ENCODE results near the gene PSMG4. TPM values are rescaled to one million over a fixed set of nuclear protein-coding genes. Genes with fewer than 3 reads are reported as not detected.
A peak's percentile ranks its signal among the peaks of the same experiment; 100 is the strongest.

The PSMG4 gene
- total RNA-seq, 3 donors from 2014 or later (not counting 1 experiment from before 2014, with no cell fraction given) = 8.3 to 15.3 (median 11.3) TPM

GRCh38 chr6:3271756-3272155 lies 13.0 kb downstream of the PSMG4 start:
- no peak overlapping the region for H3K4me3 ChIP-seq (ENCODE audit: low read length)
- H3K27me3 ChIP-seq (ENCODE audit: control insufficient read depth, insufficient read depth, low read length) = no peaks in the 10 kb centered on the region
- no peak for DNase-seq
- no peak for ATAC-seq
- H3K4me1 Mint-ChIP-seq = peaks cover 24 to 25% of the 10 kb centered on the region in 2 donors
- no peak for TF ChIP-seq CTCF (IDR thresholded peaks at IDR 0.05)
- no peak overlapping the region for H3K4me3 Mint-ChIP-seq
- H3K4me1 ChIP-seq (ENCODE audit: control insufficient read depth, insufficient read depth, low read length) = no peaks in the 10 kb centered on the region
- peaks cover 21% of the 10 kb centered on the region for H3K36me3 ChIP-seq (ENCODE audit: control insufficient read depth, insufficient read depth, low read length)
- no peak overlapping the region for H3K27ac ChIP-seq (ENCODE audit: low read length)
- H3K27ac Mint-ChIP-seq = peak overlapping the region in 1 of 2 donors; percentile 18
- no peaks in the 10 kb centered on the region for H3K9me3 ChIP-seq (ENCODE audit: control insufficient read depth, insufficient read depth, low read length)
- no peaks in the 10 kb centered on the region for H3K9me3 Mint-ChIP-seq
- intact Hi-C loops (cut with micrococcal nuclease) = no loop called here
- H3K27me3 Mint-ChIP-seq (ENCODE audit: low read depth in 2 of 2) = no peaks in the 10 kb centered on the region
- no peaks in the 10 kb centered on the region for H3K36me3 Mint-ChIP-seq
- WGBS (ENCODE audit: insufficient coverage) = 92% methylated on average over 13 of the region's 13 CpGs

- no peaks in the 10 kb centered on the region for H3K36me3 Mint-ChIP-seq
- H3K27me3 Mint-ChIP-seq (ENCODE audit: low read depth in 2 of 2) = no peaks in the 10 kb centered on the region
- H3K27ac Mint-ChIP-seq = no peak overlapping the region
- peaks cover 22 to 24% of the 10 kb centered on the region in 2 donors for H3K4me1 Mint-ChIP-seq
- no peaks in the 10 kb centered on the region for H3K9me3 ChIP-seq (ENCODE audit: control insufficient read depth, insufficient read depth, low read length)
- DNase-seq (no peak), ATAC-seq (no peak)
- no peaks in the 10 kb centered on the region for H3K27me3 ChIP-seq (ENCODE audit: control insufficient read depth, insufficient read depth, low read length)
- WGBS (ENCODE audit: insufficient coverage) = 96% methylated on average over 32 of the region's 32 CpGs
- TF ChIP-seq CTCF (IDR thresholded peaks at IDR 0.05) = no peak
- H3K4me1 ChIP-seq (ENCODE audit: control insufficient read depth, insufficient read depth, low read length) = no peaks in the 10 kb centered on the region
- intact Hi-C loops (cut with micrococcal nuclease) = no loop called here
- no peaks in the 10 kb centered on the region for H3K9me3 Mint-ChIP-seq
- no peak overlapping the region for H3K4me3 Mint-ChIP-seq
- peaks cover 21% of the 10 kb centered on the region for H3K36me3 ChIP-seq (ENCODE audit: control insufficient read depth, insufficient read depth, low read length)
- H3K4me3 ChIP-seq (ENCODE audit: low read length) = no peak overlapping the region
- H3K27ac ChIP-seq (ENCODE audit: low read length) = no peak overlapping the region
Observed at GRCh38 chr6:3272911-3273547, 14.3 kb downstream of the PSMG4 start.

- H3K36me3 ChIP-seq (ENCODE audit: control insufficient read depth, insufficient read depth, low read length) = peaks cover 21% of the 10 kb centered on the region
- no peaks in the 10 kb centered on the region for H3K4me1 ChIP-seq (ENCODE audit: control insufficient read depth, insufficient read depth, low read length)
- Mint-ChIP-seq H3K4me3 (no peak overlapping the region), H3K27ac (no peak overlapping the region), H3K4me1 (peaks cover 16 to 17% of the 10 kb centered on the region in 2 donors), H3K27me3 (ENCODE audit: low read depth in 2 of 2) (no peaks in the 10 kb centered on the region), H3K36me3 (no peaks in the 10 kb centered on the region), H3K9me3 (no peaks in the 10 kb centered on the region)
- no peak for TF ChIP-seq CTCF (IDR thresholded peaks at IDR 0.05)
- 87% methylated on average over 9 of the region's 9 CpGs for WGBS (ENCODE audit: insufficient coverage)
- ATAC-seq = no peak
- intact Hi-C loops (cut with micrococcal nuclease) = no loop called here
- H3K27ac ChIP-seq (ENCODE audit: low read length) = no peak overlapping the region
- no peak for DNase-seq
- H3K4me3 ChIP-seq (ENCODE audit: low read length) = no peak overlapping the region
- no peaks in the 10 kb centered on the region for H3K9me3 ChIP-seq (ENCODE audit: control insufficient read depth, insufficient read depth, low read length)
- H3K27me3 ChIP-seq (ENCODE audit: control insufficient read depth, insufficient read depth, low read length) = no peaks in the 10 kb centered on the region
Observed at GRCh38 chr6:3273707-3274521, 15.2 kb downstream of the PSMG4 start.
